GM18526 (cell line): ENCODE results near the gene SKOR2.

Source experiments
- POLR2A ChIP-seq: IDR thresholded peaks from 3 replicates; pipeline ENCODE4 v1.6.1; 2011; ENCODE audit not compliant: insufficient read length; ENCODE audit errors: extremely low read depth

SKOR2 gene

DNA sequence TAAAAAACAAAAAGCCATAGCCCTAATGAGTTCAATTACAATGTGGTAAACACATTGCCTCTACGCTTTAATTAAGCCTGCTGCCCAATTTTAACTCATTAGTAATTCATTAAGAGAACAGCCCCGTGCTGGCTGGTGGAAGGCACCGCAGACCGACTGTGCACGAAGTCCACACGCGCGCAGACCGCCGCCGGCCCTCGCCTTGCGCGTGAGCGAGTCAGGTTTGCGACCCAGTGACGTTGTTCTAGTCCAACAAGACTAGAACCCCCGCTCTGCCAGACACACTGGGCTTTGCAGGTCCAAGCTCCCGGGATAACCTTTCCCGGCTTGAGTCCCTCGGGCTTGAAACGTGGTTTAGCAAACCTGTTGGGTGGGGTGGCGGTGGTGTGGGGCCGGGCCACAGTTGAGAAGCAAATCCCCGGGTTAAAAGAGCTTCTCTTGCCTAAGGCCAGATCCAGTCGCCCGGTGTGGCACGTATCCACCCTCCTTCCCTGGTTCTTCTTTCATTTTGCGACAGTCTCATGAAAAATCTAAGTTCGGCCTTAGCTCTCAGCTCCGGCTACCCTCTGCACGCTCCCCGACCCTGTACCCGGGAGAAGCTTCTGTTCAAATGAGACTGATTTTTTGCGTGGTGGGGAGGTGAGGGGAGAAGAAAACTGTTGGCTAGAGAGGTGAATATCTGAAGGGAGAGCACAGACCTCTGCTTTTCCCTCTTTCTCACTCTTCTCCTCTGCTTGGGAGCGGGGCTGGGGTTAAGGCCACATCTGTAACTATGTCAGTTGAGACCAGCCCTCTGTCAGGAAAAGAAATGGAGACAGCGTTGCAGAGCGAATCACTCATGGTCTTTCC is 11.1 kb upstream of the SKOR2 start:
- no peak for TF ChIP-seq POLR2A

DNA sequence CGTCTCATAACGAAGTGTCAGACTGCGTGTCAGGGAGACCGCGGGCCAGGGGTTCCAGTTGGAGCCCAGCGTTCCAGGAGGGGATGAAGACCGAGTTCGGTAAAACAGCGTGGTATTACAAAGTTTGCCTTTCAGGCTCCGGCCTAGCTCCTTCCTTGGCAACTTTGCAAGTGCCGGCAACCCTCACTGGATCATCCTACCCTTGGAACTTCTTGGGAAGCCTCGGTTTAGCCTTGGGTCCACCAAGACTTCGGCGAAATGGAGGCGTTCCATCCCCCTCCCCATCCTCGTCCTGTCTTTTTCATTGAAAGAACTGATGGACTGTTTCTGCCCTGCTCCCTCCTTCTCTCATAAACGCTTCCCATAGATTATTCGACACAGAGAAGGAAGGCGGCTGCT is 10.4 kb upstream of the SKOR2 start:
- TF ChIP-seq POLR2A: no peak

DNA sequence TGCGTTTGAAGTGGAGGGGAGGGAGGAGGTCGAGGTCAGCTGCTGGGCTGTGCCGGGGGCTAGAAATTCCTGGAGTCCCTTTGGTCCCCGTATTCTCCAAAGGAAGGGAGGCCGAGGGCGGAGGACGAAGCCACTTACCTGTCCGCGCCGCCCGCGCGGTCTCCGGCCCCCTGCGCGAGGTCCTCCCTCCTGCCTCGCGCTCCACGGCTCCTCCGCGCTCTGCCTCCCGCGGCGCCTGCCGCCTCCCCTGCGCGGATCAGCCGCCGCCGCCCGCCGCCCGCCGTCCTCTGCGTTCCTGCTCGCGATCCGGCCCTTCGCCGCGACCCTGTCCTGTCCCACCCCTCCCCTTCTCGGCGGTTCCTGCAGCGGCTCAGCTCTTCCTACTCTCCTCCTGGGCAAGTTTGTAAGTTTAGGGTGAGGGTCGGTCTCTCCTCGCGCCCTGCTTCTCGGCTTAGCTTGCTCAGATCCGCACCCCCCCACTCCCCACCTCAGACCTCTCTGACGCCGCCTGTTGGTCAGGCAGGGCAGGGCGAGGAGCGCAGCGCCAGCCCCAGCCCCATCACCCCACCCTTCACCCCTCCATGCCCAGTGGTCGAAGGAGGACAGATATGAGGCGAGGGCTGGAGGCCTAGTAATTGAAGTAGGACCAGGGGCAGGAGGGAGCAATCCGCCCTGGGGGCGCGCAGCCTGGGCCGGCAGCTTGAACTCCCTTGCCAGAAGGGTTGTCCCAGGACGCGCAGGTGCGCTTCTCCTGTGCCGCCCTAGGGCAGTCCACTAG is 9.7 kb upstream of the SKOR2 start:
- no peak for TF ChIP-seq POLR2A

DNA sequence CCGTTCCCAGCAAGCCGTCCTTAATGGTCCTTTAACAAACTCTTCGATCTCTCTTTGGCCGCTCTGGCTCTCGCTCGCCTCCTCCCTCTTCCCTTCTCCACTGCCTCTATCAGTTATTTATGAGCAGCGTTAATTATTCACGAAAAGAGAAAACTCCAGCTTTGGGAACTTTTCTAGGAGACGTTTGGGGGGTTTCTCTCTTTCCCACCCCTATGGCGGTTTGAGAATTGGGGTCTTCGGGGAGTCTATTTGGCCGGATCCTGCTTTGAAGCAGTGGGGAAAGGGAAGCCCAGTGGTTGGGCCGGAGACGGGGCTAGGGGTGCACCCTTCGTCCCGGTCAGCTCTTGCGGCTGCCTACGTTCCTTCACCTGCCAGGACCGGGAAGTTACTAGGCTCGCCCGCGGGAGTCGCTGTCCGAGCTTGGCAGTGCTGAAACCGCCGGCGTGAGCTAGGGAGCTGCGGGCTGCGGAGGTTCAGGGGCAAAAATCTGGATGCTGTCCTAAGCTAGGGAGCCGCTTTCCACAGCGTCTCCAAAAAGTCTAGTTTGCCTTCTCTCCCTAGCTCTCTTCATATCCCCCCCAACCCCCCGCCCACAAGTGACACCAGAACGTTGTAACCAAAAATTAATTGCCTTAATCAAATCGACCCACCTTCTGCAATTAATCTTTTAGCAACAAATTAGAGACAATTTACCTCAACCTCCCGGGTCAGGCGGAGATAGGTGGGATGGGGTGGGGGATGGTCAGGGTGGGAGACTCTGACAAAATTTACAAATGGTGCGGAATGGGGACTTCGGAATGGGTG is 8.9 kb upstream of the SKOR2 start:
- no peak for TF ChIP-seq POLR2A

DNA sequence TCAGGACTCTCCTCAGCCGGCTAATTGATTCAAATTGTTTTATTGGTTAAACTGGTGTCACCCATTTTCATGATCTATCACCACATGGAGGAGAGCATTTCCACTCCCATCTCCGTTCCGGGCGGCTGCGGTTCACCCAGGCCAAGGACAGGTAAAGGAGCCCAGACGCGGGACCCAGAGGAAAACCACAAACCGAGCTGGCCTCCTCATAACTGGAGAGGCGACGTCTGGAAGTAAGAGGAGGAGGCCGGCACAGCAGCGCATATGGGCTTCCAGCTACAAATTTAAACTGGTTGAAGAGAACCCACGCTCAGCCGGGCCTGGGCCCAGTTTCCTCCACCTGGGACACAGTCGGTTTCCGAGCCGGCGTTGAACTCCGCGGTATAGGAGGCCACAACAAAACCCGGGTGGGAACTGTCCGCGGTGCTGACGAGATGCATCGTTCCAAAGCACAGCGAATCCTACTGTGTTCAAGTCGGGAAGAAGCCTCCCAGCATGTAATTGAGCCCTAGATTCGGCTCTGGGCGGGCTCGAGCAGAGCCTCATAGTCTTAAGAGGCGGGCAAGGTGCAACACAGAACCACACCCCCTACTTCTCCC is 3.0 kb upstream of the SKOR2 start:
- no peak for TF ChIP-seq POLR2A

DNA sequence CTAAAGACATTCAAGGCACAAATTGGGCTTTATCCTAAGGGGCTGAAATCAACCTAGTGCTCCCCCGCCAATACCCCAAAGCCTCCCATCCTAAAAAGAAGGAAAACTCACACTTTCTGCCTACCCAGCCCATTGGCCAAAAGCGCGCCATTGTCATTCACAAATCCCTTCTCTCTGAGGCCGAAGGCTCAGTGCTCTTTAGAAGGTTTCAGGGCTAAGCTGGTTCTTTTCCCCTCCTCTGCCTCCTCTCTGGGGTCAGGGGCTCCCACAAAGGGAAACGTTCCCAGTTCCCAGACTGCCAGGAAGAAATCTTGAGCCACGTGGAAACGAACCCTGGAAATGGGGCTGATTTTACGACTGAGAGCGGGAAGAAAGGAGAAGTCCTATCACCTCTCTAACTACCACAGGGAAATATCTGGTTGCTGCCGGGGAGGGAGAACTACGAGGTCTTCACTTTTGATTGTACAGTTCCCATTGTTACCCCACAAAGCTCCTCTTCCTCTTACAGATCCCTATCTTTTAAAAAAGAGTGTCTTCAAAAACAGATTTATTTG is 1.7 kb upstream of the SKOR2 start:
- TF ChIP-seq POLR2A: no peak

DNA sequence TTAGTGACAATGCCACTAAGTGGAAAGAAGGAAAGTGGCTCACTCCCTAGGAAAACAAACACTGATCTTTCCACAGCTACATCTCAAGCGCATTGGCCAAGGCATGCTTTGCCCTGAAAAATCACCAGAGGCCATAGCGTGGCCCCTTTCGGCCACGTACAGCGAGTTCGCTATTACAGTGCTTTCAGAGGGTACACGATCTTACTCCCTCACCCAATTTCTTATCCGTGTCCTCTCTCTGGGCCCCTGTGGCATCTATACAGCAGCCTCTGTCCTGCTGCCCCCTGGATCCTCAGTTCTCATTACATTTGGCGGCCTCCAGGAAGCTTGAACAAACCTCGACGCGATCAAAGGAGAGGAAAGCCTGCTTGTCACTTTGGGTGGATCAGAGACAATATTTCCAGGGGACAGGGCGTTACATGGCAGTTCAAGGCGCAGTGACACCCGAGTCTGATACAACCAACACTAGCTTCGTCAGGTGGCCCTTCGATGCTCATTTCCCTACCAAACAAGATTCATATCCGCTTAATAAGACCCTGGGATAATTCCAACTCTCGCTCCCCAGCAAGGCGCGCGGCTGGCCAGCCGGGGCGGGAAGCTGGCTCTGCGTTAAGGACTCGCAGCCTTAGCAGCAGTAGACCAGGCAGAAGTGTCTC is 941 bp downstream of the SKOR2 start:
- TF ChIP-seq POLR2A: no peak

DNA sequence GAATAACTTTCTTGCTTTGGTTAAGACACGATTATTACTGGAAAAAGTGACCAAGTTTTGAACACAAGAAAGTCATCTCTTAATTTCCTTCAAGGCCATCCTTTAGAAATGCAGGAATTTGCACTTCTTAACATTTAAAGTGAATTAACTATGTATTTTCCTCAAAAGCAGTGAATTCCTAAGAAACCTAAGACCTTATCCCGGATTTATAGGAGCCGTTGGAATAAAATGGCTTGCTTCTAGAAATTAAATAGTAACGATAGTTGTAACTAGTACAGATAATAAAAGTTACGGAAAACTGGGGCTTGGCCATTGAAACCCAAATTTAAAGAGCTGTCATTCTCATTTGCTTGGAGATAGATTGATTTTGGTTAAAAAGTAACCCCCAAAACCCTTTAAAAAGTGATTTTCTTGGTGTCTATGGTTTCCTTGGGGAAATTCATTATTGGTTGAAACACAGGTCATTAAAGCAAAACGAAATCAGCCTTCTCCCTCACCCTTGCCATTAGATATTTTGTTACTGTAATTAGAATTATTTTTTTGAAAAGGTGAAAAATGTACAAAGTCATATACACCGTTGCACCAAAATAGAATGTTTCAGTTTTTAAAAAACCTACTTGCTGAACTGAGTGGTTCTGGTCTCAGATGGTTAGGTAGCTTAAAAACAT is 2.0 kb downstream of the SKOR2 start:
- TF ChIP-seq POLR2A: no peak

DNA sequence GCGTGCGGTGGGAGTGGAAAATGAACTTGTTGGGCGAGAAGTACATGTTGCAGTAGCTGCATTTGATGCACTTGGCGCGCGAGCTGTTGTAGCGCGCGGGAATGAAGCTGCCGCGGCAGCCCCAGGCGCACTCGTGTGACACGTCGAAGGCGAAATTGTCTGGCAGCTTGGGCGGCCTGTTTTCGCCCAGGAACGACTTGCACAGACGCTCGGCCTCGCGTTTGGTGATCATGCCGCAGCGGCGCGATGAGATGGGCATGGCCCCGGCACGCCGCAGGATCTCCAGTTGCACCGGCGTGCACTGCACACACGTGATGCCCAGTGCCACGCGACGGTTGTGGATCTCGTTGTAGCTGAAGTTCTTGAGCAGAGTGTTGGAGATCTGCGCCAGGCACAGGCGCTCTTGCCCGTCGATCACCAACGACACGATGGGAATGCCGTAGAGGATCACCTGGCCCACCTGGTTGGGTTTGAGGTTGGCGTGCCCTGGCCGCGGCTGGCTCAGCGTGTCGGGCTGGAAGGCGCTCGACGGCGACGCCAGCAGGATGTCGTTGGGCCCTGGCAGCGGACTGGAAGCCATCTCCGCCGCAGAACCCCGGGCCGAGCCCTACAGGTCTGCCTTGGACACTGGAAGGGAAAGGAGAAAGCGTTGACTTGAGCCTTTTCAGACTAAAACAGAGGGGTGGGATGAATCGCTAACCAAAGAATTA is 2.7 kb downstream of the SKOR2 start:
- no peak for TF ChIP-seq POLR2A

DNA sequence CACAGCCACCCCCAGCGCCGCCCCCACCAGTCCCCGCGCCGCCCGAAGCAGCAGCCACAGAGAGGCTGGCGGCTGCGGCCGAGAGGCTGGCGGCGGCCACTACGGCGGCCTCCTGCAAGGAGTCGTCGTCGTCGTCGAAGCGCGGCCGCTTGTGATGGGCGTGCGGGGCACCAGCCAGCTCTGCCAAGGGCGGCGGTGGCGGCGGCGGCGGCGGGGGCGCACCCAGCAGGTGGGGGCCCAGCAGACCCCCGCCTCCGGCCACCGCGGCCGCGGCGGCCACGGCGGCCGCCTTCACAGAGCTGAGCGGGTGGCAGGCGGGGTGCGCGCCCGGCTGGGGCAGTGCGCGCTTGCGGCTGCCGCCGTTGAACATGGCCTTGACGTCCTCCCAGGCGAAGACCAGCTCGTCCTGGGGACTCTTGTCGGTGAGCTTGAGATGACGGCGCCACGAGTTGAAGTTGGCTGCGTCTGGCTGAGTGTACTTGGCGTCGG is 3.3 kb downstream of the SKOR2 start:
- no peak for TF ChIP-seq POLR2A

DNA sequence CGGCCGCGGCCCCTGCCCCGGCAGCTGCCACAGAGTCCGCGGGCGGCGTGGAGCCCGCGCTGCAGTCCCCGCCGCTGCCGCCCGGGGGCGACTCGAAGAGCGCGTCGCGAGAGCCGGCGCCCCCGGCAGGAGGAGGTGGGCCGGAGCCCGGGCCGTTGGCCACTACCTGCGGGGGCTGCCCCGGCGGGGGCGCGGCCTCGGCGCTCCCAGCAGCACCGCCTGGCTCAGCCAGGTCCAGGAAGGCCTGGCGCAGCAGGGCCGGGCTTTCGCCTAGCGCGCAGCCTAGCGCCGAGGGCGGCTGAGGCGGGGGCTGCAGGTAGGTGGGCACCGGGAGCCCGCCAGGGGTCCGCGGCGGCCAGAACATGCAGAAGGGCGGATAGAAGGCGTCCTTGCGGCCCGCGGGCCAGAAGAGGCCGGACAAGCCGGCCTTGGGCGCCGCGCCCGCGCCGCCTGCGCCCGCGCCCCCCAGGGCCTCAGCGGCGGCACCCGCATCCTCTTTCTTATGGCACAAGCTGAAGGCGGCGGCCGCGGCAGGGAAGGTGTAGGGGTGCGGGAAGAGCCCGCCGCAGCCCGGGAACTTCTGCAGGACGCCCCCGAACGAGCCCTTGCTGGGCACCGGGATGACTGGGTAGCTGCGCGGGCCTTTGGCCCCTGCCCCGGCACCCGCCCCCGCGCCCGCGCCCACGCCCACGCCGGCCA is 3.9 kb downstream of the SKOR2 start:
- no peak for TF ChIP-seq POLR2A

DNA sequence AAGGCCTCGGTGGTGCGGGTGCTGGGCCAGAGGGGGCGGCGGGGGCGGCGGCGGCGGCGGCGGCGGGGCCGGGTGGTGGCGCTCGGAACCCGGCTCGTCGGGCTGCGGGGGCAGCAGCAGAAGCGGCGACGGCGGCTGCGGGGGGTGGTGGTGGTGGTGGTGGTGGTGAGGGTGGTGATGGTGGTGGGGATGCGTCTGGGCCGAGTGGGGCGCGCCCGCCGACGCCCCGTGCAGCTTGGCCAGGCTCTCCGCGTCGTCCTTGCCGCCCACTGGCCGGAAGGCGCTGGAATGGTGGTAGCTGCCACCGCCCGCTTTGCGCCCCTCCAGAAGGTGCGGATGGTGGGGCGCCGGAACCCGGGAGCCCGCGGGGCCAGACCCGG is 4.4 kb downstream of the SKOR2 start:
- no peak for TF ChIP-seq POLR2A
